Activated CD4-positive, CD25-positive, alpha-beta regulatory T cell treated with anti-CD3 and anti-CD28 coated beads, Interleukin-2, amount 50 U/mL, for 72 hours (primary cell): ENCODE measurements around the gene ANKDD1B.

Experiments
- DNase-seq: peaks from one replicate; pipeline ENCODE4 v3.0.0; 2021

The ANKDD1B gene

GRCh38 chr5:75616971-75617621, 5.8 kb downstream of the ANKDD1B start:
- DNase-seq, result no peak

- DNase-seq, result no peak
Measured at GRCh38 chr5:75617736-75618352, 6.6 kb downstream of the ANKDD1B start.

DNA sequence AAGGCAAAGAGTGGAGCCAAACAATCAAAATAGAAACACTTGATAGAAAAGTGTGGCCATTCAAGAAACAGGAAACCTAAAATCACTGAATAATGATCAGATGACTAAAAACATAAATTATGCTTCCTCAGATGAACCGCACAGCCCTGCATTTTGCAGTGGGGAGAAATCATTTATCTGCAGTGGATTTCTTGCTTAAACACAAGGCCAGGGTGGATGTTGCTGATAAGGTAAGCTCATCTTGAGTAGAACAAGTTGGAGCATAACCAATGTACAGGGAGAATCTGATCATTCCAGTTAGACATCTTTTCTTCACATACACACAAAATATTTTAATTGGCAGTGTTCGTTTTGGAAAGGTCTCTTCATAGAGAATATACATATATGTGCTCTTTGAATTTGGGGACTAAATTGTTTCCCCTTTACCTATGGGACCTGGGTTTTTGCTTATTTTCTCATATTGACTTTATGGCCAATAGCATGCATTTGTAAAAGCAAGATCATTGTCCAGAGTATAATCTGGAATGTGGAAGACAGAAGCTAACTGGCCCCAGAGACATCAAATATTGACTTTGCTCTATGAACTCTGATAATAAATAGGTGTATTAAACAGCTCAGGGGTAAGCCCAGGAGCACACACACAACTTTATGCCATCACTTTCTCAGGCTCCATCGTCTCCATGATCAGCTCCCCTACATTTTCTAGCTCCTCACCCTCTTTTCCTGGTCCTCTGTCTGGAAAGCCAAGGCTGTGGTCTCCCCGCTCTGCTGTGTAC, 9.1 kb downstream of the ANKDD1B start:
- DNase-seq, result no peak

DNA sequence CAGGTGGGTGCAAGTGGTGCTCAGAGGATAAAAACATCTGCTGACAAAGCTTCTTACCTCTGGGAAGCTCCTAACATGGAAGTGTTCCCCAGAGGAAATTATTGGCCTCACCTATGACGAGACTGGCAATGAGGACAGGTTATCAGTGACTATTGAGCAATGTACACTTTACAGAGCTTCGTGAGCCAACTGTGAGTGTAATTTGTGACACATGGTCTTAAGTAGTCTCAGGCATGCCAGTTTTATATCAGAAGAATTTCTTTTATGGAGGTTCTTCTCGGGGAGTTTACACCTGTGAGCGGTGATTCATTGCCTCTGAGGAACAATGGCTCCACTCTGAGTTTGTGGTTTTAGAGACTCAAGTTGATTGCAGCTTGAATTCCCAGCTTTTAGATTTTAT, 11.3 kb downstream of the ANKDD1B start:
- DNase-seq, result no peak

GRCh38 chr5:75623846-75624245, 12.6 kb downstream of the ANKDD1B start:
- DNase-seq, result no peak

DNA sequence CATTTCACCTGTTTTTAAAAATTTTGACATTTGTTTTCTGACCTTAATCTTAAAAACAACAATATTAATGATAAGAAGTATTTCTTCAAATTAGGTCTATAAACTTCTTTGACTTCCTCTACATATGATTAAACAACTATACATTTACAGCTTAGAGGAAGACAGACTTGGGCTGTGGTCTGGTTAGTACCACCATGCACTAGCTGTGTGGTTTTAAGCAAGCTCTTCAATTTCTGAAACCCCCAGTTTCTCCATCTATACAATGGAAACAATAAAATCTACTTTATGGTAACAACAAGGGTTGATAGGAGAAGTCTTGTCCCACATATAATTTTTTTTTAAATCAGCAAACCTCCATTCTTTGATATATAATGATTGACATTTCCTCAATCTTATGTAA, 15.7 kb downstream of the ANKDD1B start:
- DNase-seq, result no peak

GRCh38 chr5:75627801-75628200, 16.5 kb downstream of the ANKDD1B start:
- no peak for DNase-seq

GRCh38 chr5:75630875-75631274, 19.6 kb downstream of the ANKDD1B start:
- DNase-seq, result no peak

- no peak for DNase-seq
Measured at GRCh38 chr5:75632321-75632720, 21.1 kb downstream of the ANKDD1B start.

GRCh38 chr5:75637949-75638348, 26.7 kb downstream of the ANKDD1B start:
- DNase-seq, result no peak

- DNase-seq, result no peak
Measured at GRCh38 chr5:75639535-75640311, 28.5 kb downstream of the ANKDD1B start.

- DNase-seq, result no peak
Measured at GRCh38 chr5:75640395-75640794, 29.1 kb downstream of the ANKDD1B start.

GRCh38 chr5:75640826-75641225, 29.6 kb downstream of the ANKDD1B start:
- no peak for DNase-seq

DNA sequence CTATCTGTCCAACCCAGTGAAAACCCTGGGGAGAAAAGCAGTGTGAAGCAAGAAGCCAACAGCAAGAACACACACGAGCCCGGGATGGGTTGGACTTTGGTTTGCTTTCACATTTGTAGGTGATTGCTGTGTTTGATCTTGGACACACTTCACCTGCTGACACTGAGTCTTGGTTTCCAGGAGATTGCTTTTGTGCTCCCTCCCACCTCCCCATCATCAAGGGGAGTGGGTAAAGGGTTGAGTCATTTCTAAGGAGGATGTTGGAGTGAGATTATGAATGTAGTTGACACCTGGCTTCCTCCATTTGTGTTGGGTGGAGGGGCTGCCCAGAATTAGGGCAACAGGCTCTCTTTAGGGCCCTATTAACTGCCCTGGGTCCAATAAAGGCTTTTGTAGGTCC, 37.5 kb downstream of the ANKDD1B start:
- DNase-seq, result no peak

DNA sequence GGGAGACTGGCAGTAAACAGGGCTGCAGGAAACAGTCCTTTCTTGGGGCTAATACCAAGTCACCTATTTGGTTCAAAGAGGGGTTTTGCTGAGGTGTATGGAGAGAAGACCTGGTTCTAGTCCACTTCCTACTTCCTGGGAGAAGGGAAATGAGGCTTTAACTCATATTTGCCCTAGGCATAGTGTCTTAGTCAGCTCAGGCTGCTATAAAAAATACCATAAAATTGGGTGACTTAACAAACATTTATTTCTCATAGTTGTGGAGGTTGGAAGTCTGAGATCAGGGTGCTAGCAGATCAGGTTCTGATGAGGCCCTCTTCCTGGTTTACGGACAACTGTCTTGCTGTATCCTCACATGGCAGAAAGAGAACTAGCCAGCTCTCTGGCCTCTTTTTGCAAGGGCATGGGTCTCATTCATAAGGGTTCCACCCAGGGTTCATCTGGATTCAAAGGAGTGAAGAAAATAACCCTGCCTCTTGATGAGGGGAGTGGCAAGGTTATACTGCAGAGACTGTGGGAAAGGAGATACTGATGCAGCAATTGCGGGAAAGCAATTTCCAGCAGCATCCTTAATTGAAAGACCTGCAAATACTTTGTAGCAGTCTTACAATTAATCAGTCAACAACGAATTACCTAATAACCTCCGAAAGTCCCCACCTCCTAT, 40.5 kb downstream of the ANKDD1B start:
- no peak for DNase-seq

- no peak for DNase-seq
Measured at GRCh38 chr5:75653521-75653920, 42.3 kb downstream of the ANKDD1B start.

DNA sequence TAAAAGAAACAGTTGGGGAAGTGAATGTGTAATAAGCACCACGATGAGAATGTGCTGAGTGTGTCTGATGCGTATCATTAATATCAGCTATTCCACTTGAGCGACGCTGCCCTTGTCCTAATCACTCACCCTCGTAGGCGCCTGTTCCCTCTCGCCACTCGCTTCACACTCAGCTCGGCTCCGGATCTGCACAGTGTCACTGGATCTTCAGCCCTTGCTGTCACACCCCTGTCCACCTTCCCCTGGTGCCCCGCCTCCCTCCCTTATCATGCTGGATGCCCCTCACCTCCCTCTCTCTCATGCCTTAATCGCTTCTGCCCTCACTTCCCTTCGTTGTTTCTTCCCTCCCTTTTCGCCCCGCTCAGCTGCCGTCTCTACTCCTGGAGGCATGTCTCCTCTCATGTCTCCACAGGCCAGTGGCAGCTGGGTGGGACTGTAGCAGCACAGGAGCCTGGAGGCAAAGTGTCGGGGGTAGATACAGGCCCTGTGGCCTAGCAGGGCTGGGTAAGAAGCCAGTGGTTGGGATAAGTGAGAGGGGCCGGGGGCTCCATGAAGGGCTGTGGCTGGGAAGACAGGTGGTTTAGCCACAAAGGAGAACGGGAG, 43.5 kb downstream of the ANKDD1B start:
- no peak for DNase-seq

DNA sequence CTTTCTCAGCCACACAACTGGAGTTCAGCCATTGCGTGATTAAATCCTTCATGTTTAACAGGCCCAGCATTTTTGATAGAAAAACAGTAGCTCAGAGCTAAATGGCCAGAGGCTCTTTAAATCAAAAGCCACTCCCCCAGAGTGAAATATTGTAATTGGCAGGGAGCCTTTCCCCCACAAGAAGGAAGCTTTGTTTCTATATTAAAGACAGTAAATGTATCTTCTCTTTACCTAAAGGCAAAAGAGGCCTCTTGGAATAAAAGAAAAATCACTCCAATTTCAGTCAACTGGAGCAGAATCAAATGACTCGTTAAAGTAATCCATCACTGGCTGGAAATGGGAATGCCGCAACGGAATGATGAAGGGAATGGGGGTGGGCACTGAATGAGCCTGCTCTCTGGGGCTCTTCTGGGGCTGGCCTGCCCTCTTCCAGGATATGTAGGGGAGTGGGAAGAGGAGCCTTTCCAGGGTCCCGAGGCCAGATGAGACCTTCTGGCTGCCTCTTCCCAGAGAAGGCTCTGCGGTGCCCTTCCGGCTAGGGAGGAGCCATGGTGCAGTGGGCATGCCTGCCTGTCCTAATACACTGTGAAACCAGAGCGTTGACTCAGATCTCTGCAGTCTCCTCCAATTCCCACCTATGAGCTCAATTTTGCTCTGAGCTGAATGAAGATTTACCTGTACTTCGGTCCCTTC, 45.2 kb downstream of the ANKDD1B start:
- DNase-seq, result no peak

GRCh38 chr5:75659791-75660450, 48.7 kb downstream of the ANKDD1B start:
- DNase-seq, result no peak

GRCh38 chr5:75660678-75661465, 49.6 kb downstream of the ANKDD1B start:
- no peak for DNase-seq
